ENCODE measurements around the gene GLT8D1. TPM values are rescaled to one million over a fixed set of nuclear protein-coding genes. Genes with fewer than 3 reads are reported as not detected.

The GLT8D1 gene
- total RNA-seq, 2 experiments from 2014 or later: 8.4 to 10.8 TPM

DNA sequence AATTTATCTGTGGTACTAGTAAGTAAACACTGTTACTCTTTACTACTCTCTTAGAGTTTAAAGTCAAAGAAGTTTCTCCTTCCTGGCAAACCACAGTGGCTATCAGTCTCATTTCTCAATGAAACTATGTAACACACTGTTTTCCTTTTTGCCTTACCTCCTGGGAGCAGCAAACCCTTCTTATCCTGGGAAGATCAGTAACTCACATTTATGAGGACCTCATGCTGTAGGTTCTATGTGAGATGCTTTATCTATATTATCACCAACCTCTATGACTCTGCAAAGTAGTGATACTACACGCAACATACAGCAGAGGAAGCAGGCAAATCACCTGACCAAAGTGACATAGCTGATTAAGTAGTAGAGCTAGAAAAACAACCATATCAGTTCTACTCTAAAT is 55.2 kb downstream of the GLT8D1 start:
- no peaks in the 10 kb centered on the region for H3K9me3 Mint-ChIP-seq
- peaks cover 97% of the 10 kb centered on the region for H3K36me3 Mint-ChIP-seq (ENCODE audit: low read depth)
- Histone ChIP-seq H3K4me1 (ENCODE audit: insufficient read depth, low read length) (no peaks in the 10 kb centered on the region), H3K36me3 (ENCODE audit: insufficient read depth, low read length) (peaks cover 72% of the 10 kb centered on the region), H3K4me3 (ENCODE audit: low read length) (no peak overlapping the region), H3K9me3 (ENCODE audit: control insufficient read depth in 1 of 2, insufficient read depth in 1 of 2, low read length in 2 of 2) (no peaks in the 10 kb centered on the region), H3K27me3 (ENCODE audit: control insufficient read depth in 1 of 2, insufficient read depth in 2 of 2, low read length in 2 of 2) (no peaks in the 10 kb centered on the region), H3K27ac (ENCODE audit: low read depth in 1 of 2, low read length in 2 of 2) (no peak overlapping the region)
- no peaks in the 10 kb centered on the region for H3K4me1 Mint-ChIP-seq (ENCODE audit: low read depth)
- CTCF ChIA-PET: interaction anchor here (0.6 to 1.0 kb wide), 2 partner anchors 9 to 16 kb away, joined by 3 read pairs; no protein-coding TSS in a partner anchor
- intact Hi-C loops (cut with DNase I, micrococcal nuclease): no loop called here
- TF ChIP-seq, protein P1, sequence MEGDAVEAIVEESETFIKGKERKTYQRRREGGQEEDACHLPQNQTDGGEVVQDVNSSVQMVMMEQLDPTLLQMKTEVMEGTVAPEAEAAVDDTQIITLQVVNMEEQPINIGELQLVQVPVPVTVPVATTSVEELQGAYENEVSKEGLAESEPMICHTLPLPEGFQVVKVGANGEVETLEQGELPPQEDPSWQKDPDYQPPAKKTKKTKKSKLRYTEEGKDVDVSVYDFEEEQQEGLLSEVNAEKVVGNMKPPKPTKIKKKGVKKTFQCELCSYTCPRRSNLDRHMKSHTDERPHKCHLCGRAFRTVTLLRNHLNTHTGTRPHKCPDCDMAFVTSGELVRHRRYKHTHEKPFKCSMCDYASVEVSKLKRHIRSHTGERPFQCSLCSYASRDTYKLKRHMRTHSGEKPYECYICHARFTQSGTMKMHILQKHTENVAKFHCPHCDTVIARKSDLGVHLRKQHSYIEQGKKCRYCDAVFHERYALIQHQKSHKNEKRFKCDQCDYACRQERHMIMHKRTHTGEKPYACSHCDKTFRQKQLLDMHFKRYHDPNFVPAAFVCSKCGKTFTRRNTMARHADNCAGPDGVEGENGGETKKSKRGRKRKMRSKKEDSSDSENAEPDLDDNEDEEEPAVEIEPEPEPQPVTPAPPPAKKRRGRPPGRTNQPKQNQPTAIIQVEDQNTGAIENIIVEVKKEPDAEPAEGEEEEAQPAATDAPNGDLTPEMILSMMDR (IDR thresholded peaks at IDR 0.05): no peak
- H3K27me3 Mint-ChIP-seq: no peaks in the 10 kb centered on the region
- H3K27ac Mint-ChIP-seq: no peak overlapping the region
- POLR2A ChIA-PET: no interaction called here
- DNase-seq (no peak), ATAC-seq (ENCODE audit: poor library complexity) (no peak)
- H3K4me3 Mint-ChIP-seq: no peak overlapping the region

DNA sequence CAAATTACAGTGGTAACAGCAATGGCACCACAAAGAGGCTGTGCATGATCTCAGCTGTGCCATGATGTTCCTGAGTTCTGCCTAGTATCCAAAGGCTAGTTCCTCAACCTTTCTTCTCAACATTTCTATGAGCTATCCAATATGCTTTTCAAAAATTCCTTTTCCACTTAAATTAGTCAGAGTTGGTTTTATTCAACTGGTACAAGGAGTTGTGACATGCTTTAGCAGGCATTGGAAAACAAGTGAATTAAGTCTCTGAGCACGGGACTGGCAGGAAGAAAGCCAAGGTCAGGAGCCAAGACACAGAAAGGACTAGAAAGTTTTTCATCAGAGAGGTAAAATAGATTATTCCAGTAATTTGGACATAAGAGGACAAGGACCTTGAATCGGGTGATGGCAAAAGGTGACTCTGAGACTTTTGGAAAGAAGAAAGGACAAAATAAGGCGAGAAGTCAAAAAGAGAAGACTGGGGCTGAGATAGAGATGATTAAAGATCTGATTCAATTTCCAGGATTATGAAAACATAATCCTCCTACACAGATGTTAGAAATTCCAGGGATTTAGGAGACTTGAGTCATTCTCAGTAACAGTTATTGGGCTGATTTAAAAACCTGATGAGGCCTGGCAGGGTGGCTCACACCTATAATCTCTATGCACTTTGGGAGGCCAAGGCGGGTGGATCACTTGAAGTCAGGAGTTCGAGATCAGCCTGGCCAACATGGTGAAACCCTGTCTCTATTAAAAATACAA is 56.0 kb downstream of the GLT8D1 start:
- no peak overlapping the region for H3K4me3 Mint-ChIP-seq
- TF ChIP-seq, protein P1 (IDR thresholded peaks at IDR 0.05): no peak

DNA sequence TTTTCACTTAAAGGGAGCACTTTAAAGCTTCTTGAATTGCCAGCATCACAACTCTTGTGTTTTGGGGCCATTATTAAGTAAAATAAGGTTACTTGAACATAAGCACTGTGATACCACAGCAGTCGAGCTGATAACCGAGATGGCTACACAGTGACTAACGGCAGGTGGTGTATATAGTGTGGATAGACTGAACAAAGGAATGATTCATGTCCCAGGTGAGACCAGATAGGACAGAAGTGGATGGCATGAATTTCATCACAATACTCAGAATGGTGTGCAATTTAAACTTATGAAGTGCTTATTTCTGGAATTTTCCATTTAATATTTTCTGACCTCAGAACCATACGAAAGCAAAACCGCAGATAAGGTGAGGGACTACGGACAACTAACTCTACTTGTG is 60.0 kb downstream of the GLT8D1 start:
- no peaks in the 10 kb centered on the region for H3K27me3 Mint-ChIP-seq
- peaks cover 88% of the 10 kb centered on the region for H3K36me3 Mint-ChIP-seq (ENCODE audit: low read depth)
- CTCF ChIA-PET: no interaction called here

More for the DNA sequence above, 56.0 kb downstream of the GLT8D1 start:
- H3K9me3 Mint-ChIP-seq: no peaks in the 10 kb centered on the region
- no peaks in the 10 kb centered on the region for H3K4me1 ChIP-seq (ENCODE audit: insufficient read depth, low read length)
- DNase-seq: no peak
- no peaks in the 10 kb centered on the region for H3K27me3 ChIP-seq (ENCODE audit: control insufficient read depth in 1 of 2, insufficient read depth in 2 of 2, low read length in 2 of 2)
- no peaks in the 10 kb centered on the region for H3K9me3 ChIP-seq (ENCODE audit: control insufficient read depth in 1 of 2, insufficient read depth in 1 of 2, low read length in 2 of 2)
- ChIA-PET CTCF (no interaction called here), POLR2A (no interaction called here)
- H3K27ac ChIP-seq (ENCODE audit: low read depth in 1 of 2, low read length in 2 of 2): no peak overlapping the region
- peaks cover 73% of the 10 kb centered on the region for H3K36me3 ChIP-seq (ENCODE audit: insufficient read depth, low read length)
- intact Hi-C loops (cut with DNase I, micrococcal nuclease): no loop called here
- no peak overlapping the region for H3K27ac Mint-ChIP-seq
- no peaks in the 10 kb centered on the region for H3K27me3 Mint-ChIP-seq
- H3K36me3 Mint-ChIP-seq (ENCODE audit: low read depth): peaks cover 98% of the 10 kb centered on the region
- no peak for ATAC-seq (ENCODE audit: poor library complexity)
- no peaks in the 10 kb centered on the region for H3K4me1 Mint-ChIP-seq (ENCODE audit: low read depth)
- no peak overlapping the region for H3K4me3 ChIP-seq (ENCODE audit: low read length)

More for the DNA sequence above, 60.0 kb downstream of the GLT8D1 start:
- H3K4me1 ChIP-seq (ENCODE audit: insufficient read depth, low read length): no peaks in the 10 kb centered on the region
- H3K27ac ChIP-seq (ENCODE audit: low read depth in 1 of 2, low read length in 2 of 2): no peak overlapping the region
- no peak for DNase-seq
- H3K27me3 ChIP-seq (ENCODE audit: control insufficient read depth in 1 of 2, insufficient read depth in 2 of 2, low read length in 2 of 2): no peaks in the 10 kb centered on the region
- ATAC-seq (ENCODE audit: poor library complexity): no peak
- H3K36me3 ChIP-seq (ENCODE audit: insufficient read depth, low read length): peaks cover 76% of the 10 kb centered on the region
- POLR2A ChIA-PET: no interaction called here
- no peaks in the 10 kb centered on the region for H3K9me3 ChIP-seq (ENCODE audit: control insufficient read depth in 1 of 2, insufficient read depth in 1 of 2, low read length in 2 of 2)
- Mint-ChIP-seq H3K27ac (no peak overlapping the region), H3K9me3 (no peaks in the 10 kb centered on the region), H3K4me1 (ENCODE audit: low read depth) (no peaks in the 10 kb centered on the region), H3K4me3 (no peak overlapping the region)
- TF ChIP-seq, protein P1 (IDR thresholded peaks at IDR 0.05): no peak
- H3K4me3 ChIP-seq (ENCODE audit: low read length): no peak overlapping the region
- intact Hi-C loops (cut with DNase I, micrococcal nuclease): no loop called here

Other genes with a start within 250 kb of the GLT8D1 start
- gene STAB1, start 210.5 kb downstream of the GLT8D1 start, total RNA-seq: 1 to 10 TPM; 1.5 to 2.5 TPM
- gene NT5DC2, start 171.9 kb downstream of the GLT8D1 start, total RNA-seq: 1 to 10 TPM; 2.5 to 4.2 TPM
- 1 to 10 TPM; 2.8 to 8.3 TPM for gene UQCC5, start 169.2 kb downstream of the GLT8D1 start, total RNA-seq
- gene PBRM1, start 19.9 kb downstream of the GLT8D1 start, total RNA-seq: 10 to 100 TPM; 47.6 to 48.1 TPM
- gene GNL3, start 19.8 kb downstream of the GLT8D1 start, total RNA-seq: 100 to 1,000 TPM; 104 to 106 TPM
- gene SPCS1, start 315 bp upstream of the GLT8D1 start, total RNA-seq: 10 to 100 TPM; 60.0 to 64.5 TPM
- gene NEK4, start 65.1 kb upstream of the GLT8D1 start, total RNA-seq: 1 to 10 TPM; 6.1 to 6.9 TPM
- not detected for gene ITIH1, start 71.8 kb upstream of the GLT8D1 start, total RNA-seq
- gene ITIH3, start 89.0 kb upstream of the GLT8D1 start, total RNA-seq: not detected
- gene ITIH4, start 124.9 kb upstream of the GLT8D1 start, total RNA-seq: 10 to 100 TPM; 35.8 to 40.4 TPM
- 10 to 100 TPM; 10.7 to 11.3 TPM for gene MUSTN1, start 129.2 kb upstream of the GLT8D1 start, total RNA-seq
- 10 to 100 TPM; 39.8 to 42.6 TPM for gene STIMATE, start 191.8 kb upstream of the GLT8D1 start, total RNA-seq

Measured in CD4-positive, alpha-beta T cell (primary cell).